ENCODE measurements around the gene PPP1R3E.

GRCh38 chr14:23349156-23349845 is 46.6 kb upstream of the PPP1R3E start:
- TF ChIP-seq EP300 (IDR thresholded peaks at IDR 0.05; ENCODE audit: borderline replicate concordance) (no peak), MAX (IDR thresholded peaks at IDR 0.05) (no peak), CREB1 (IDR thresholded peaks at IDR 0.05; ENCODE audit: low read depth) (no peak), NFIC (IDR thresholded peaks at IDR 0.05) (no peak), FOXM1 (IDR thresholded peaks at IDR 0.05; ENCODE audit: borderline replicate concordance, low read depth) (no peak), REST (IDR thresholded peaks at IDR 0.05; ENCODE audit: low read depth) (no peak), YY1 (IDR thresholded peaks at IDR 0.05; ENCODE audit: low read depth) (no peak), CEBPB (IDR thresholded peaks at IDR 0.05) (no peak), TAF1 (IDR thresholded peaks at IDR 0.05; ENCODE audit: low read depth) (no peak), EGR1 (IDR thresholded peaks at IDR 0.05) (no peak), RAD21 (IDR thresholded peaks at IDR 0.05; ENCODE audit: low read depth) (no peak), ZBTB7A (IDR thresholded peaks at IDR 0.05; ENCODE audit: low read depth) (no peak)
